Liver (tissue), 9 donors: Measurements from ENCODE around the gene NHERF2. TPM values are rescaled to one million over a fixed set of nuclear protein-coding genes. Genes with fewer than 3 reads are reported as not detected.

Experiments used
- DNase-seq: peaks from one replicate; pipeline ENCODE4 v3.0.0-alpha.2; 2017; ENCODE audit warnings: low spot score
- H3K27ac ChIP-seq, 2 donors: one replicate each; pipeline ENCODE4 v1.7.0; 2013; ENCODE audit warnings: inconsistent platforms in 2 of 2, low read length in 2 of 2, control low read depth in 1 of 2, low read depth in 1 of 2, mild to moderate bottlenecking in 1 of 2
- H3K27me3 ChIP-seq, 4 donors: one replicate each; pipeline versions ENCODE4 v1.6.1 to v1.7.0; 2013; ENCODE audit warnings: low read length in 3 of 4, inconsistent platforms in 1 of 4, mild to moderate bottlenecking in 1 of 4, moderate library complexity in 1 of 4; ENCODE audit not compliant: control insufficient read depth in 4 of 4, insufficient read depth in 4 of 4
- H3K36me3 ChIP-seq, 4 donors: one replicate each; pipeline versions ENCODE4 v1.6.1 to v1.7.0; 2013; ENCODE audit warnings: low read length in 3 of 4, mild to moderate bottlenecking in 3 of 4, low read depth in 1 of 4, moderate library complexity in 1 of 4; ENCODE audit not compliant: control insufficient read depth in 4 of 4, insufficient read depth in 3 of 4
- H3K4me1 ChIP-seq, 4 donors: one replicate each; pipeline versions ENCODE4 v1.6.1 to v1.7.0; 2013; ENCODE audit warnings: low read length in 3 of 4, mild to moderate bottlenecking in 3 of 4, moderate library complexity in 1 of 4; ENCODE audit not compliant: control insufficient read depth in 4 of 4, insufficient read depth in 4 of 4
- H3K4me3 ChIP-seq, 3 donors: one replicate each; pipeline versions ENCODE4 v1.6.1 to v1.7.0; 2013; ENCODE audit warnings: low read length in 3 of 3, control low read depth in 1 of 3, low read depth in 1 of 3, mild to moderate bottlenecking in 1 of 3
- H3K9ac ChIP-seq, 2 donors: one replicate each; pipeline ENCODE4 v1.7.0; 2013; ENCODE audit warnings: low read length in 2 of 2, mild to moderate bottlenecking in 2 of 2, moderate library complexity in 2 of 2, control low read depth in 1 of 2, low read depth in 1 of 2
- H3K9me3 ChIP-seq, 4 donors: one replicate each; pipeline versions ENCODE4 v1.6.1 to v1.7.0; 2013; ENCODE audit warnings: low read length in 3 of 4; ENCODE audit not compliant: control insufficient read depth in 4 of 4
- CTCF ChIP-seq: fragments of 150-350 bp; IDR thresholded peaks from 2 replicates; pipeline ENCODE4 v1.5.1; 2017; ENCODE audit warnings: improper control_type of control experiment, low read depth, low read length; ENCODE audit not compliant: missing input control
- EGR1 ChIP-seq, 2 donors: IDR thresholded peaks; 2 replicates each; pipeline ENCODE4 v1.6.1; 2016 to 2018; ENCODE audit warnings: antibody characterized with exemption in 2 of 2, low read depth in 2 of 2
- FOXA2 ChIP-seq: IDR thresholded peaks from 2 replicates; pipeline ENCODE4 v1.6.1; 2016; ENCODE audit warnings: antibody characterized with exemption
- GABPA ChIP-seq, 2 donors: IDR thresholded peaks in 1 of 2; conservative IDR thresholded peaks in 1 of 2; 2 replicates each; pipeline ENCODE4 v1.6.1; 2016; ENCODE audit warnings: antibody characterized with exemption in 2 of 2, mild to moderate bottlenecking in 1 of 2, moderate library complexity in 1 of 2
- HNF4A ChIP-seq, 2 donors: conservative IDR thresholded peaks; 2 replicates each; pipeline ENCODE4 v1.6.1; 2016; ENCODE audit warnings: antibody characterized with exemption in 2 of 2, mild to moderate bottlenecking in 2 of 2
- HNF4G ChIP-seq: IDR thresholded peaks from 2 replicates; pipeline ENCODE4 v1.6.1; 2016; ENCODE audit warnings: antibody characterized with exemption
- JUND ChIP-seq, 2 donors: IDR thresholded peaks; 2 replicates each; pipeline ENCODE4 v1.6.1; 2016; ENCODE audit warnings: antibody characterized with exemption in 2 of 2
- MAX ChIP-seq: IDR thresholded peaks from 2 replicates; pipeline ENCODE4 v1.6.1; 2016; ENCODE audit warnings: antibody characterized with exemption
- NR2F2 ChIP-seq: IDR thresholded peaks from 2 replicates; pipeline ENCODE4 v1.6.1; 2016; ENCODE audit warnings: antibody characterized with exemption
- RAD21 ChIP-seq, 2 donors: IDR thresholded peaks; 2 replicates each; pipeline ENCODE4 v1.6.1; 2016; ENCODE audit warnings: antibody characterized with exemption in 2 of 2, mild to moderate bottlenecking in 2 of 2
- REST ChIP-seq: IDR thresholded peaks from 2 replicates; pipeline ENCODE4 v1.6.1; 2016; ENCODE audit warnings: antibody characterized with exemption, mild to moderate bottlenecking
- RXRA ChIP-seq, 2 donors: IDR thresholded peaks; 2 replicates each; pipeline ENCODE4 v1.6.1; 2017 to 2018; ENCODE audit warnings: antibody characterized with exemption in 2 of 2, mild to moderate bottlenecking in 1 of 2
- SP1 ChIP-seq: IDR thresholded peaks from 2 replicates; pipeline ENCODE4 v1.6.1; 2018; ENCODE audit warnings: antibody characterized with exemption, mild to moderate bottlenecking
- TAF1 ChIP-seq: conservative IDR thresholded peaks from 2 replicates; pipeline ENCODE4 v1.6.1; 2016; ENCODE audit warnings: antibody characterized with exemption, mild to moderate bottlenecking
- YY1 ChIP-seq: IDR thresholded peaks from 2 replicates; pipeline ENCODE4 v1.6.1; 2016; ENCODE audit warnings: antibody characterized with exemption, mild to moderate bottlenecking
- WGBS: extraction: QIAGEN DNeasy Blood & Tissue Kit; methylation state at CpG from one replicate; pipeline ENCODE4 v1.1.7; 2013; 5-methylcytosine and 5-hydroxymethylcytosine counted together
- polyA plus RNA-seq, 2 donors: library from polyadenylated mRNA; stranded (reverse) in 1 of 2; unstranded in 1 of 2; fragments of 200-250 nt in 1 of 2; fragments of >200 nt in 1 of 2; fragmentation: Nextera tagmentation in 1 of 2; extraction: Ambion mirVana in 1 of 2; gene quantifications; one replicate each; pipeline versions ENCODE4 v1.2.1 to v1.2.3, GENCODE V29; 2013 to 2015
- total RNA-seq, 2 donors: library from RNA; depleted of rRNA; stranded (reverse); fragments of >200 nt; gene quantifications; one replicate each; pipeline ENCODE4 v1.2.3, GENCODE V29; 2014
- TF ChIP-seq, protein P1 (sequence below): IDR thresholded peaks from 2 replicates; pipeline ENCODE4 v1.6.1; 2016; ENCODE audit warnings: antibody characterized with exemption
- donor health status: healthy.
- donor health status: healthy.
- donor health status: healthy.
- donor health status: healthy.
- donor health status: healthy.

NHERF2 gene
- total and polyA plus RNA-seq, 4 donors, result 36.6 to 205 (median 74.1) TPM

DNA sequence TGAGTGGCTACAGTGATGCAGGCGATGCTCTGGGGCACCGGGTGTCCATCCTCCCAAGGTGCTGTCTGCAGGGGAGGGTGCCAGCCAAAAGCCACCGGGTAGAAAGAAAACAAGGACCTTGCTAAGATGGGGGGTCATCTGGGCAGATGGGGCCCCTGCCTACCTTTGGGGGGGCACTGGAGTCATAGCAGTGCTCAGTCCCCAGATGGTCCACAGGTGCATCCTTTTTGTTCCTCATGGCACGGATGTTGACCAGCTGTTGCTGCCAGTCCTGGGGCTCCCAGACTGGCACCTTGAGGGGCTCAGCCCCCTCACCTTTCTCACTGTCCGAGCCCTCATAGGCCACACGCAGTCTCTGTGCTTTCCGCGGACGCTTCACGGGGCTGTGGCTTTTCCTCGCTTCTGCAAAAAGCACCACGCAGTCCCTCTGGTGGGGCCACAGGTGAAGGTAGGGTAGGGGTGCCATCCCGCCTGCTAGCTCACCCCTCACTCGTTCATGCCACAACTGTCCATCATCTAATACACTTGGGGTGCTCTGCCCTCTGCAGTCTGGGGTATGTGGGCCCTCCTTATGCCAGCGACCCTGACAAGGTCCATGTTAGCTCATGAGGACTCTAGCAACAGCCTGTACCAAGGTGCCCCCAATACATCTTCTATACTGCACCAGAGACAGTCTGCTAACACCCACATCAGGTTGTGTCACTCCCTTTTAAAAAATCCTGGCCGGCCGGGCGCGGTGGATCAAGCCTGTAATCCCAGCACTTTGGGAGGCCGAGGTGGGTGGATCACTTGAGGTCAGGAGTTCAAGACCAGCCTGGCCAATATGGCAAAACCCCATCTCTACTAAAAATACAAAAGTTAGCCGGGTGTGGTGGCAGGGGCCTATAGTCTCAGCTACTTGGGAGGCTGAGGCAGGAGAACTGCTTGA, 19.5 kb downstream of the NHERF2 start (continued):
- no peak for TF ChIP-seq CTCF
- TF ChIP-seq RXRA (IDR thresholded peaks at IDR 0.05), result no peak
- TF ChIP-seq RAD21 (IDR thresholded peaks at IDR 0.05), result no peak
- TF ChIP-seq NR2F2, result no peak
- TF ChIP-seq FOXA2, result no peak
- no peak for TF ChIP-seq EGR1 (IDR thresholded peaks at IDR 0.05; ENCODE audit: low read depth in 2 of 2)
- no peak for TF ChIP-seq HNF4A (conservative IDR thresholded peaks at IDR 0.05)
- no peak for TF ChIP-seq YY1
- TF ChIP-seq JUND (IDR thresholded peaks at IDR 0.05), result no peak
- TF ChIP-seq SP1, result no peak

DNA sequence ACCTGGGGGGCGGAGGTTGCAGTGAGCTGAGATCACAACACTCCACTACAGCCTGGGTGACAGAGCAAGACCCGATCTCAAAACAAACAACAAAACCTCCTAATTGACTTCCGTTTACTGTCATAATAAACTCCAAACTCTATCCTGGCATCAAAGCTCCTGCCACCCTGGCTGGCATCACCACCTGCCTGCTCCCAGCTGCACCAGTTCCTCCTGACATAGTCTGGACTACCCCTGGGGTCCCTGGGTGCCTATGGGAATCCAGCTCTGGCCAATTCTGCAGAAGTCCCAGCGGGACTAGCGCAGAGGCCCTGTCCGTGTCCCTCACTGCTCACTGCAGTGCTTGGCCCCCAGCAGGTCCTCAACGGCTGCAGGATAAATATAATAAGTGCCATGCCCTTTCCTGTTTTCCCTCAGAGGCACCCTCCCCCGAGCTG, 20.2 kb downstream of the NHERF2 start:
- DNase-seq, result no peak
- peak overlapping the region; percentile 59 to 84 for H3K27ac ChIP-seq
- WGBS, result 13% methylated on average over 8 of the region's 8 CpGs
- H3K27me3 ChIP-seq, result no peaks in the 10 kb centered on the region
- peak overlapping the region; percentile 65 to 97 (median 89) for H3K4me3 ChIP-seq
- peak overlapping the region; percentile 40 to 65 for H3K9ac ChIP-seq
- peaks cover 9 to 50% (median 34%) of the 10 kb centered on the region in 4 donors for H3K4me1 ChIP-seq
- peaks cover 0 to 6% (median 4%) of the 10 kb centered on the region in 4 donors for H3K36me3 ChIP-seq
- peak; percentile 17 to 51 for TF ChIP-seq RAD21 (IDR thresholded peaks at IDR 0.05)
- peak; percentile 70 for TF ChIP-seq NR2F2
- no peak for TF ChIP-seq YY1
- TF ChIP-seq GABPA (IDR thresholded peaks at IDR 0.05 in 1 of 2, conservative IDR thresholded peaks at IDR 0.05 in 1 of 2), result no peak
- peak; percentile 8 to 28 for TF ChIP-seq HNF4A (conservative IDR thresholded peaks at IDR 0.05)
- peak; percentile 62 for TF ChIP-seq SP1
- TF ChIP-seq TAF1, result peak; percentile 32
- no peaks in the 10 kb centered on the region for H3K9me3 ChIP-seq

GRCh38 chr16:2047330-2048115, 20.8 kb downstream of the NHERF2 start, which contains the start of the genes NTHL1 and TSC2:
NTHL1 (minus strand) TSS chr16:2047834; CDS start chr16:2047823, 11 bp downstream.
TSC2 (plus strand) TSS chr16:2047985; CDS start chr16:2048616, 631 bp downstream.
- Histone ChIP-seq H3K4me1 (peaks cover 4 to 44% (median 29%) of the 10 kb centered on the region in 4 donors), H3K36me3 (peaks cover 0 to 12% (median 7%) of the 10 kb centered on the region in 4 donors), H3K9ac (peak within 1 kb of the TSS; percentile 58 to 65), H3K27me3 (no peaks in the 10 kb centered on the region), H3K9me3 (no peaks in the 10 kb centered on the region), H3K27ac (peak within 1 kb of the TSS; percentile 59 to 84), H3K4me3 (peak within 1 kb of the TSS; percentile 65 to 97 (median 89))
- WGBS, result under 1% methylated on average over 81 of the region's 81 CpGs
- DNase-seq, result peak; percentile 96
- TF ChIP-seq, protein P1, sequence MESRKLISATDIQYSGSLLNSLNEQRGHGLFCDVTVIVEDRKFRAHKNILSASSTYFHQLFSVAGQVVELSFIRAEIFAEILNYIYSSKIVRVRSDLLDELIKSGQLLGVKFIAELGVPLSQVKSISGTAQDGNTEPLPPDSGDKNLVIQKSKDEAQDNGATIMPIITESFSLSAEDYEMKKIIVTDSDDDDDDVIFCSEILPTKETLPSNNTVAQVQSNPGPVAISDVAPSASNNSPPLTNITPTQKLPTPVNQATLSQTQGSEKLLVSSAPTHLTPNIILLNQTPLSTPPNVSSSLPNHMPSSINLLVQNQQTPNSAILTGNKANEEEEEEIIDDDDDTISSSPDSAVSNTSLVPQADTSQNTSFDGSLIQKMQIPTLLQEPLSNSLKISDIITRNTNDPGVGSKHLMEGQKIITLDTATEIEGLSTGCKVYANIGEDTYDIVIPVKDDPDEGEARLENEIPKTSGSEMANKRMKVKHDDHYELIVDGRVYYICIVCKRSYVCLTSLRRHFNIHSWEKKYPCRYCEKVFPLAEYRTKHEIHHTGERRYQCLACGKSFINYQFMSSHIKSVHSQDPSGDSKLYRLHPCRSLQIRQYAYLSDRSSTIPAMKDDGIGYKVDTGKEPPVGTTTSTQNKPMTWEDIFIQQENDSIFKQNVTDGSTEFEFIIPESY, result no peak
- no peak for TF ChIP-seq HNF4G
- TF ChIP-seq SP1, result no peak
- TF ChIP-seq YY1, result peak; percentile 89
- TF ChIP-seq EGR1 (IDR thresholded peaks at IDR 0.05; ENCODE audit: low read depth in 2 of 2), result no peak
- TF ChIP-seq REST, result no peak
- no peak for TF ChIP-seq HNF4A (conservative IDR thresholded peaks at IDR 0.05)
- TF ChIP-seq MAX, result no peak
- no peak for TF ChIP-seq JUND (IDR thresholded peaks at IDR 0.05)
- TF ChIP-seq CTCF, result peak; percentile 23
- TF ChIP-seq NR2F2, result no peak
- TF ChIP-seq GABPA (IDR thresholded peaks at IDR 0.05 in 1 of 2, conservative IDR thresholded peaks at IDR 0.05 in 1 of 2), result peak; percentile 81 to 94
